Thyroid gland (tissue), 4 donors: Measurements from ENCODE around the gene TAS2R38.

Source experiments
- POLR2A ChIP-seq, 2 donors: fragments of 450-650 bp; IDR thresholded peaks; one replicate each; pipeline ENCODE4 v1.6.1; 2017; ENCODE audit warnings: antibody characterized with exemption in 2 of 2, mild to moderate bottlenecking in 2 of 2, moderate library complexity in 1 of 2
- TF ChIP-seq, protein P1 (sequence below), 6 experiments: fragments of 200-600 bp in 3 of 6; fragments of 450-650 bp in 3 of 6; sonication (generic) in 3 of 6; IDR thresholded peaks; one replicate each; pipeline ENCODE4 v1.5.1; 2016 to 2019; ENCODE audit warnings: antibody characterized with exemption in 6 of 6, mild to moderate bottlenecking in 2 of 6, inconsistent platforms in 1 of 6, moderate library complexity in 1 of 6

DNA sequence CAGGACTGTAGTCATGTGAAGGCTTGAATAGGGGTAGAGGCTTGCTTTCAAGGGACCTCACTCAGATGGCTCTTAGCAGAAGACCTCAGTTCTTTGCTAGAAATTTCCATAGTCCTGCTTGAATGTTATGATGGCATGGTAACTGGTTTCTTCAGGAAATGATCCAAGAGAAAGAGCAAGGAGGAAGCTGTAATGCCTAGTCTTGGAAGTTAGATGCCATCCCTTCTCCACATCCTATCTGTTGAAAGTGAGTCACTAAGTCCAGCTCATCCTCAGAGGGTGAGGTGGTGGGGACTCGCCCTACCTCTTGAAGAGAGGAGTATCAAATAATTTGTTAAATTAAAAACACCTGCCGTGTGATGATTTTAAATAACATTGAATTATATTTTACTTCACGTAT lies 26.7 kb upstream of the TAS2R38 start:
- TF ChIP-seq, protein P1, sequence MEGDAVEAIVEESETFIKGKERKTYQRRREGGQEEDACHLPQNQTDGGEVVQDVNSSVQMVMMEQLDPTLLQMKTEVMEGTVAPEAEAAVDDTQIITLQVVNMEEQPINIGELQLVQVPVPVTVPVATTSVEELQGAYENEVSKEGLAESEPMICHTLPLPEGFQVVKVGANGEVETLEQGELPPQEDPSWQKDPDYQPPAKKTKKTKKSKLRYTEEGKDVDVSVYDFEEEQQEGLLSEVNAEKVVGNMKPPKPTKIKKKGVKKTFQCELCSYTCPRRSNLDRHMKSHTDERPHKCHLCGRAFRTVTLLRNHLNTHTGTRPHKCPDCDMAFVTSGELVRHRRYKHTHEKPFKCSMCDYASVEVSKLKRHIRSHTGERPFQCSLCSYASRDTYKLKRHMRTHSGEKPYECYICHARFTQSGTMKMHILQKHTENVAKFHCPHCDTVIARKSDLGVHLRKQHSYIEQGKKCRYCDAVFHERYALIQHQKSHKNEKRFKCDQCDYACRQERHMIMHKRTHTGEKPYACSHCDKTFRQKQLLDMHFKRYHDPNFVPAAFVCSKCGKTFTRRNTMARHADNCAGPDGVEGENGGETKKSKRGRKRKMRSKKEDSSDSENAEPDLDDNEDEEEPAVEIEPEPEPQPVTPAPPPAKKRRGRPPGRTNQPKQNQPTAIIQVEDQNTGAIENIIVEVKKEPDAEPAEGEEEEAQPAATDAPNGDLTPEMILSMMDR (IDR thresholded peaks at IDR 0.05): no peak
- no peak for TF ChIP-seq POLR2A (IDR thresholded peaks at IDR 0.05)
